Stimulated activated CD8-positive, alpha-beta memory T cell treated with anti-CD3 and anti-CD28 coated beads, Interleukin-15, amount 100 ng/mL, for 24 hours (primary cell): Measurements from ENCODE around the gene CACNB3.
A peak's percentile ranks its signal among the peaks of the same experiment; 100 is the strongest.

Experiments
- DNase-seq: peaks from one replicate; pipeline ENCODE4 v3.0.0-alpha.2; 2020; ENCODE audit warnings: low read depth

Gene CACNB3

DNA sequence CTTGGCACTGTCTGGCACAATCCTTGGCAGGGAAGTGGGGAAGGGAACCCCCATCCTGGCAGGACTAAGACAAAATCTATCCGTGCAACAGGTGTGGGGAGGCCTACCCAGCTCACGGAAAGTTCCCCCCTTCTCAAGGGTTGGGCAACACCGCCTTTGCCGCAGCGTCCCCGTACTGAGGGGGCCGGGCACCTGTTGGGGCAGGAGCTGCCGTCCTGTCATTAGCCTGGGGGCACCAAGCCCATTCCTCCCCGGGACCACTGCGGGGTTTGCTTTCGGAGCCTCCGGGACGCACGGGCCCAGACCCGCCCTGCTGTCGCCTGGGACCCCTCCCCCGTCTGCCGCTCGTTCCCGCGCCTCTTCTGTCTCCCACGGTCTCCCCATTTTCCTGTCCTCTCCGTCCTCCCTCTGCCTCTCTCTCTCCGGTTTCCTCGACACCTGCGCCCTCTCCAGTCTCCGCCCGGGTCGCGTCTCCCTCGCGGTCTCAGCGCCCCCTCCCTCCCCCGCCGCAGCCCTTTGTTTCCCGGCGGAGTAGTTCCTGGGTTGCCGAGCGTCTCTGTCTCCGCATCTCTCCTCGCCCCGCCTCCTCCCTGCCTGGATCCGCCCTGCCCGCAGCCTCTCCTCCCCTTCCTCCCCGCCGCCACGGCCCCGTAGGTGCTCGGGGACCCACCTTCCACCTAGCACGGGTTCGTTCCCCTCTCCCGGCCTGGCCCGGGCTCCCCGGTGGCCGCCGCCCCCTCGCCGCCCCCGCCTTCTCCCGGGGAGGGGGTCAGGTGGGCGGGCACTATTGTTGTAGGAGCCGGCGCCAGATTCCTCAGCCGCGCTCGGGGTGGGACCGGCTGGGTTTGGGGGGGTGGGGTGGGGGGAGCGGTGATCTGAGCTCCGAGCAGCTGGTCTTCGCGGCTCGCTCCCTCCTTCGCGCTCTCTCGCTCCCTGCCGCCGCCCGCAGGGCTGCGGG is at the start of gene CACNB3:
TSS of gene CACNB3 (plus strand) at position 624 of the 958 bp plus-strand sequence. CDS start 434 bp downstream, outside the sequence.
- DNase-seq: peak; percentile 42

GRCh38 chr12:48768736-48769135 is 49.6 kb upstream of the CACNB3 start:
- DNase-seq: no peak

DNA sequence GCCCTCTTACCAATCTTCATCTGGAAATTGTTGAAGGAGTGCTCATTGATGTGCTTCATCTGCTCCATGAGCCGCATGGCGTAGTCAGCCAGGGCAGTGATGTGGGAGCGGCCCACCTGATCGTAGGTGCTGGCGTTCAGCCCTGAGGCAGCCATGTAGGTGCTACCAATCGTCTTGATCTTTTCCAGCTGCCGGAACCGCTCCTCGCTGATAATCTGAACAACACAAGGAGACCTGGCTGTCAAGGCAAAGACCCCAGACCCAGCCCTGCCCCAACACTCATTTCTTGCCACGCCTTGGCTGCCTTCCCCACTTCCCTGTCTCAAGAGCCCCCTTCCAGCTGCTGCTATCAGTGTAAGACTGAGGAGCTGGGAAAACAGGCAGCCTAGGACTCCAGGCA is 47.5 kb upstream of the CACNB3 start:
- DNase-seq: no peak

DNA sequence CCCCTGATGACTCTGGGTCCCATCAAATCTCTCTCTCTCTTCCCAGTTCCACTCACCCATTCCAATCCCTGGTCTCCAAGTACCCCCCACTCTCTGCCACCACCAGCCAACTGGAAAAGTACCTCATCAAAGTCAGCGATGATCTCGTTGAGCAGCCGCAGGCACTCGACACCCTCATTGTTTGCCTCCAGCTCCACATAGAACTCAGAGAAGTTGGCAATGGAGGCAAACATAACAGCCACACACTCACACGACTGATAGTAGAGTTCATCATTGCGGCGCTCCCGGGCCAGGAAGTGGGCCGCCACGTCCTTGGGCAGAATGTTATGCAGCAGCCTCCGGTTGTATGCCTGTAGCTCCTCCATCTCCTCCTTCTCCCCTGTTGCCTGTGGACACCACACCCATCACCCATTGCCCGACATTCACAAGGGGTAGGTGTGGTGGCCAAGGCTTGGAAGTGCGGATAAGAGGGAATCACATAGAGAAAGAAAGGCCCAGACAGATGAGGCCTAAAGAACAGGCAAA is 46.6 kb upstream of the CACNB3 start:
- no peak for DNase-seq

DNA sequence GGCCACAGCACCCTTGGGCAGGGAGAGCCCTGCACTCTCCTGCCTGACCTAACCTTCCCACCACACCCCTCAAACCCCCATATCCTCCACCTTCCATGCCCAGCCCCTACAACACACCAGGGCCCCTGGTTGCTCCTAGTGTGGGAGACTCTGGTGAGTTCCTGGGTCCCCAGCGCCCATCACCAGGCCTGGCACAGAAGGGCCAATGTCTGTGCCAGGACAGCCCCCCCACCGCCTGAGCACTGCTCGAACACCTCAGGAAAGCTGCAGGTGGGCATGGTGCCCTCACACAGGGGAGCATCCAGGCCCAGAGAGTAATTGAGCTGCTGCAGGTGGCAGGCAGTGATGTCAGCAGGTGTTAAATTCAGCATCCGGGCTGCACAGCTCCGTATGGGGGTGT is 44.6 kb upstream of the CACNB3 start:
- DNase-seq: no peak

DNA sequence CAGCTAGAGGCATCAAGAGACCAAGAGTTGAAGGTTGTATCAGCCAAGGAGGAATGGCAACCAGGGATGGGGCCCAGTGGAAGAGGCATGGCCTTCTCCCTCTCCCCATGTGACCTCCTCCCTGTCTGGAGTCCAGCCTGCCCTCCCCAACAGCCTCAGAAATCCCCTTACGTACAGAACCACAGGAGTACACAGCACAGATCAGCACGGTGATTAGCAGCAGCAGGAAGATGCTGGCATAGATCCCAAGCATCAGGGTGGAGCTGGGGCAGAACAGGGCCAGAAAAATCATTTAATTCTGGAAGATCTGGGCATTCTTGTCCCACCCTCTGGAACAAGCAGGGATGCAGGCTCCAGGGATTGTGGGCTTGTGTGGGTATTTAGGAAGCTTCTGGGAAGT is 43.8 kb upstream of the CACNB3 start:
- no peak for DNase-seq

- DNase-seq: no peak
Measured at GRCh38 chr12:48775299-48775698, 43.0 kb upstream of the CACNB3 start.

DNA sequence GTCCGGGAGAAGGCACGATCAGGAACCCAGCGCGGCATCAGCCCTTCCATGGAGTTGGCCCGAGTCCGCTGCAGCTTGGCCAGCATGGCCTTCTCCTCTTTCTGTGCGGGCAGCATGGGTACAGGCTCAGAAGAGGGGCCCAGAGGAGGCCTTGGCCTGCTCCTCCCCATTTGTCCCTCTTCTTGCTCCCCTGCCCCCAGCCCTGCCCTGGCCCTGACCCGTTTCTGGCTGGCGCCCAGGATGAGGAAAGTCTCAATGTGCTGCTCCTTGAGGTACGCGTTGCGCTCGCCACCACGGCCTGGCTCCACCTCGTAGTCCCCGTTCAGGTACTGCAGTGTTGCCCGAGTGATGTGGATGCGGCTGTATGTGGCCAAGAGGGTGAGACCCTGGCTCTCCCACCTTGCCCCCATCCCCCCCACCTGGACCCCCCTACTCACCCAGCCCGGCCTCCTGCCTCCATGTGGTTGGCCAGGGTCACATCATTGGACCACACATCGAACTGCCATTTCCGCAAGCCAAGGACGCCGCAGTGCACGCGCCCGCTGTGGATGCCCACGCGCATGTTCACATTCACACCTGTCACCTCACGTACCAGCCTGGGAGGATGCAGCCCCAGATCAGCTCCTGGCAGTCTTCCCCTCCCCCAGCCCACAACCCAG is 42.2 kb upstream of the CACNB3 start:
- DNase-seq: no peak

- DNase-seq: no peak
Measured at GRCh38 chr12:48776956-48777355, 41.3 kb upstream of the CACNB3 start.

- no peak for DNase-seq
Measured at GRCh38 chr12:48777501-48778400, 40.5 kb upstream of the CACNB3 start.

DNA sequence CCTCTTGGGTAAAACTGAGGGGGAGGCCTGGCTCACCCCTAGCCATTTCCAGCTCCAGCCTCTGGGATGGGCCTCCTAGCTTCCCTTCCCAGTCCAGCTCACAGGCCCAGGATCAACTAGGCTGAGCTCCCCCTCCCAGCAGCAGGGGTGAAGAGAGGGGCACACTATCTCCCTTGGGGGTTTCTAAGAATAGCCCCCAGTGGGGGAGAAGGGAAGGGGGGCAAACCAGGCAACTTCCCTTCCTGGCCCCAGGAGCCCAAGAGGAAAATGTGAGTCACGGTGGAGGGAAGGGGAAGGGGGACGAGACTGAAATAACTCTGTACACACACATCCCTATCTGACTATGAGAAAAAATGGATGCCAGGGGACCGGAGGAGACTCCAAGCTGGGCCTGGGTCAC is 38.4 kb upstream of the CACNB3 start:
- no peak for DNase-seq

GRCh38 chr12:48780381-48781025 is 37.8 kb upstream of the CACNB3 start:
- no peak for DNase-seq

- DNase-seq: no peak
Measured at GRCh38 chr12:48781750-48782456, 36.4 kb upstream of the CACNB3 start.

DNA sequence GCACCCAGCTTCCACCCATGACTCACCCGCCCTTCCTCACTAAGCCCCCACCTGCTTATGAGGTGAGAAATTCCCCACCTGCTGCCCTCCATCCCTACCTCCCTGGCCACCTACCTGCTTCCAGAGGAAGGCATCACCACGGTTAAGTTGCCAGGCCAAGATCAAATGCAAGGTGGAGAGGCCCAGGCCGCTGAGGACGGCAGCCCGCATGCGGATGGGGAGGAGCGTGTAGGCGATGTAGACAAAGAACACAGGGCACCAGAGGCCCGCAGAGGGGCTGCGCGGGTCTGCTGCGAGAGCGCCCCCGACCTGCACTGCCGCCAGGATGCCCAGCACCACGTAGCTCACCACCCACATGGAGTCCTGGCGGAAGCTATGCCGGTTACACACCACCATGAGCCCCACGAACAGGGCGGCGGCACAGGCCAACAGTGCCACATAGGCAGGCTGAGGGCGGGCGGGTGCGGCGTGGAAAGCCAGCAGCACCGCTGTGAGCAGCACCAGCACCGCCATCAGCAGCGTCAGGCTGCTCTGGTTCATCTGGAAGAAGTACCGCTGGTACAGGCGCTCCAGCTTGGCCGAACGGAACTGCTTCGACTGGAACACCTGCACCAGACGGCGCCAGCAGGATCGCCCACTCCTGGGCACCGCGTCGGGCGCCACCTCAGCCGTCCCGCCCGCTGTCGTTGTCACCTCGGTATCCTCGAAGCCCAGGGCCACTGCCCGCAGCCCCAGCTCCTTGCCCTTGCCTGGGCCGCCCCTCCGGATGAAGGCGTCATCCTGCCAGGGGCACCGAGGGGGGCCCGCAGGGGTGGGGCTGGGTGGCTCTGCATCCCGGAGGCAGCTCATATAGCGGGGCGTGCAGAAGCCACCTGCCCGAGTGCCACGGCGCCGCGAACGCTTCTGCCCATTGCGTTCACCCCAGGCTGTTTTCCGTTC is 35.6 kb upstream of the CACNB3 start:
- no peak for DNase-seq

- no peak for DNase-seq
Measured at GRCh38 chr12:48783432-48783831, 34.9 kb upstream of the CACNB3 start.

GRCh38 chr12:48786591-48787544 is 31.4 kb upstream of the CACNB3 start:
- no peak for DNase-seq

DNA sequence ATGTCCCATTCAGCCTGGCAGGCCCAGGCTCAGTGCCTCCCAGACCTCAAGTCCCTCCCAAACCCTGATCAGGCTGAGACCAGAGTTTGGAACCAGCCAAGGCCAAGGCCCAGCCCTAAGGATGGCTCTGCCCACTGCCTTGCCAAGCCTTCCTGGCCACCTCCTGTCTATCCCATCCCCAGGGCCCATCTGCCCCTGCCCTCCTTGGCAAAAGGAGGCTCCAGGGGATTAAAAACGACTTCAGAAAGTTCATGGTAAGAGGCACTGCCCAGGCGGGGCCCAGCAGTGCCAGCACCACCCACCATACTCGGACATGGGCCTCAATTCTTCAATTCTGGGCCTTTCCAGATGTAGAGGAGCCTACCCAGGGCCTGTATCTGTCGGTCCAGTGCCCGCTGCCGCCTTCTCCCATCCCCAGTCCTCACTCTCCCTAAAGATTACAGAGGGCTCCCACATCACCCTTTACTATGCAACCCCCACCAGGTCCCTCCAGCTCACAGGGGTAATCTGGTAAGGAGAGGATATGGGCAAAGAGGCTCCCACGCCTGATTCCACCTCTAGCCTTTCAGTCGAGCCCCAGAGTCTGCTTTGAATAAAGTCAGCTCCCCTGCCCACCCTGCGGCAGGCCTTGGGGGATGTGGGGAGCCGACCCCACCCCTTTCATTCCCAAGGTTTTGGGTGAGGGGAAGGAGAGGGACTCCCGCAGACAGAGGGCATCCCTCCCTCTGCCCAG is 30.3 kb upstream of the CACNB3 start:
- DNase-seq: no peak

DNA sequence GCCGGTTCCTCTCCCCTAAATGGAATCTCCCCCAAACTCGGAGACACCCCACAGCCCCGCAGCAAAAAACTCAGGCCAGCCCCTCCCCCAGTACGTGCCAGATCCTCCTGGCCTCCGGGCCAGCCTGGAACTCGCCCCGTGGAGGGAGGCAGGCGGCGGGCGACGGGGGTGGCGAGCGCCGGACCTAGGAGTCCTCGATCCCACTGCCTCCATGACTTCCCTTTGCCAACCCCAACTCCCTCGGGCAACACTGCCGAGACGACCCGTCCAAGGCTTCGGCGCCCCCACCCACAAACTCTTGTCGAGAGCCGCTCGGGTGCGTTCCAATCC is 29.8 kb upstream of the CACNB3 start:
- no peak for DNase-seq
